Glomerular visceral epithelial cell (primary cell): Measurements from ENCODE around the gene RAP1B.

Experiments
- DNase-seq: peaks from one replicate; pipeline ENCODE4 v3.0.0-alpha.2; 2016; ENCODE audit errors: extremely low spot score

Gene RAP1B

DNA sequence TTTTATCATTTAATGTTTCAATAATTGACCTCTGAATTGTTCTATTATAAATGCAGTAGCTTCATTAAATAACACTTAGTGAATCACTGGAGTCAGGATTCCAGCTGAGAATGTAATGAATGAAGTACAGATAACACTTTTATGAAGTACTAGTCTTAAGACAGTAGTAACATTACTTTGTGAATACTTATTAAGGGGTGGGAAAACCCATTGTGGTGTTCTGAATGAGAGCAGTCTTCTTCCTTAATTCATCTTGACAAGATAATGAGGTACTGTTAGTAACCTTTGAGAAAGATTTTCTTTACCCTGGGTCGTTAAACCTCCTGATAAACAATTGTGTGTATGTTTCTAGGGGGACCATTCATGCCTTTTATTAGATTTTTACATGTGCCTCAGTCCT, 88.8 kb downstream of the RAP1B start:
- no peak for DNase-seq
